HG03175 (cell line): ENCODE data around the gene ROBO2.

Source experiments
- ATAC-seq: cut with Tn5 transposase; IDR thresholded peaks from one replicate; pipeline ENCODE4 v1.9.1; 2021; ENCODE audit warnings: mild to moderate bottlenecking, moderate library complexity; ENCODE audit not compliant: unreplicated experiment

Gene ROBO2

GRCh38 chr3:77466562-77467115, 426.7 kb downstream of the ROBO2 start:
- no peak for ATAC-seq

- no peak for ATAC-seq
Measured at GRCh38 chr3:77467702-77468625, 428.1 kb downstream of the ROBO2 start.

- no peak for ATAC-seq
Measured at GRCh38 chr3:77468626-77469020, 428.7 kb downstream of the ROBO2 start.

GRCh38 chr3:77475507-77475906, 435.6 kb downstream of the ROBO2 start:
- no peak for ATAC-seq

GRCh38 chr3:77479021-77479420, 439.1 kb downstream of the ROBO2 start:
- no peak for ATAC-seq

- no peak for ATAC-seq
Measured at GRCh38 chr3:77489216-77489615, 449.3 kb downstream of the ROBO2 start.

- ATAC-seq: no peak
Measured at GRCh38 chr3:77491961-77492360, 452.1 kb downstream of the ROBO2 start.

GRCh38 chr3:77500721-77501120, 460.8 kb downstream of the ROBO2 start:
- no peak for ATAC-seq

- ATAC-seq: no peak
Measured at GRCh38 chr3:77506384-77506783, 466.5 kb downstream of the ROBO2 start.

- no peak for ATAC-seq
Measured at GRCh38 chr3:77513542-77513941, 473.6 kb downstream of the ROBO2 start.

- ATAC-seq: no peak
Measured at GRCh38 chr3:77514766-77515165, 474.9 kb downstream of the ROBO2 start.

GRCh38 chr3:77524463-77524862, 484.6 kb downstream of the ROBO2 start:
- no peak for ATAC-seq

GRCh38 chr3:77524946-77525682, 485.2 kb downstream of the ROBO2 start:
- ATAC-seq: no peak

- ATAC-seq: no peak
Measured at GRCh38 chr3:77526573-77527113, 486.7 kb downstream of the ROBO2 start.

GRCh38 chr3:77529522-77529921, 489.6 kb downstream of the ROBO2 start:
- ATAC-seq: no peak

- ATAC-seq: no peak
Measured at GRCh38 chr3:77530870-77531269, 491.0 kb downstream of the ROBO2 start.

GRCh38 chr3:77535116-77535515, 495.2 kb downstream of the ROBO2 start:
- no peak for ATAC-seq

GRCh38 chr3:77536038-77536775, 496.3 kb downstream of the ROBO2 start:
- no peak for ATAC-seq

GRCh38 chr3:77539014-77539413, 499.1 kb downstream of the ROBO2 start:
- ATAC-seq: no peak

GRCh38 chr3:77539677-77540076, 499.8 kb downstream of the ROBO2 start:
- ATAC-seq: no peak
